ENCODE data around the gene PRR33.

- TF ChIP-seq EZH2phosphoT487 (IDR thresholded peaks at IDR 0.05; ENCODE audit: borderline replicate concordance) = no peak
- no peak for TF ChIP-seq CTCF (conservative IDR thresholded peaks at IDR 0.05; ENCODE audit: low read length)
These were observed 24.7 kb upstream of the PRR33 start for GRCh38 chr11:1916132-1916985.
